Measurements from ENCODE around the gene NR3C1.
"Not testable (repeated sequence)": the region's sequence is repeated elsewhere in the genome, so short reads cannot be mapped to it uniquely, and the experiment has no call there.

NR3C1 gene

DNA sequence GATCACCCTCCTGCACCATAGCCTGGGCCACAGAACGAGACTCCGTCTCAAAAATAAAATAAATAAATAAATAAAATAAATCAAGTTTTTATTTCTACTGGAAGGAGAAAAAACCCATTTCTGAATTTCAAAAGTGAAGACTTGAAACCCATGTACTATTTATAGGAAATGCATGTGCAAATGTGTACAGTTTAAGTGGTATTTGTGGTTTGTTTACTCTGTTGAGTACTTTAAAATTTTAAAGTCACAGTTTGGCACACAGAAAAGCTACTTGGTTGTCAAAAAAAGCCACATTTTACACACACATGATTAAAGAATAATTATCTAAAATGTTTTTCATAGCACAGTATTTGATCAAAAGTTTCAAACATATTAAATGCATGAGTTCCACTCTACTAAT, 43.6 kb downstream of the NR3C1 start:
- no peak for DNase-seq

DNA sequence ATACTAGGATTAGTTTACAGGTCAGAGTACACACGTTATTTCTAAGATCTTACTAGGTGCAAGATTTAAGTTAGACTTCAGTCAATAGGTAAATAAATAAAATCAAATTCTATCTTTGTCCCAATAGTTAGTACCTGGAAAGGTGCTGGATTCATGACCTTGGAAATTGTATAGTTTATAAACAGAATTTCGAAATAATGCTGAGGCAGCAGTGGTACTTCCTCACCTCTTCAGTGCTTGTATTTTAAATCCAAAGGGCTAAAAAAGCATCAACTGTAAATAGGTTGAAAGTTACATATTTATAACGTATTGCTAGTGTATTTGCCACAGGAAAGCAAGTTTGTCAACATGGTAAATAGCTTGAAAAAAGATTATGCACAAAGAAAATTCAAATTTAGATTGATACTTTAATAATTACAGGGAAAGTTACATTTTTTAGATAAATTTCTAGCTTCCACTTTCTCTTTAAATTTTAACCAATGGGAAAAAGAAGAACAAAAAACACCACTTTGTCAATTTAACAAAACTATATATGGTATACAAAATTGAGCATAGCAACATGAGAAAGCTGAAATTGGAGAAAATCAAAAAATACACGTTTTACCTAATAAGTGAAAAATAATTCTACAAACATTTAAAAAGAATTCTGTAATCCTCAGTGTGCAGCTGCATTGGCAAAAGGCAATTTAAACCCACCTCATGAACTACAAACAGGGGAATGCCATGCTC, 46.5 kb downstream of the NR3C1 start:
- no peak for DNase-seq

DNA sequence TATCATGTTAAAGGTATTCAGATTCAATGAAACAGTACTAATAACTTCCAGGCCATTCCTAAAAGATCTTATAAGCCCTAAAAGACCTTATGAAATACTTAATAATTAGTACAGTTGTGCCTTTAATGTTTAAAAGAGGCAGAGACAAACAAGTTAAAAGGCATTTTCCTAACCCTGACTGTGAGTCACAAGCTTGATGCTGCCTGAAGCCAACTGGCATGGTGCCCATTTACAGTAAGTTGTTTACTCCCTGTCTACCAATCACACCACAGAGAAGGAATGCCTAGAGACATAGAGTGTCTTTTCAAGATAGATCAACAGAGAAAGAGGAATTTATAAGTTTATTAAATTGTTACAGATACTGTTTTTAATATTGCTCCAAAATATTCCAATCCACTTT, 47.8 kb downstream of the NR3C1 start:
- peak; percentile 17 for DNase-seq

DNA sequence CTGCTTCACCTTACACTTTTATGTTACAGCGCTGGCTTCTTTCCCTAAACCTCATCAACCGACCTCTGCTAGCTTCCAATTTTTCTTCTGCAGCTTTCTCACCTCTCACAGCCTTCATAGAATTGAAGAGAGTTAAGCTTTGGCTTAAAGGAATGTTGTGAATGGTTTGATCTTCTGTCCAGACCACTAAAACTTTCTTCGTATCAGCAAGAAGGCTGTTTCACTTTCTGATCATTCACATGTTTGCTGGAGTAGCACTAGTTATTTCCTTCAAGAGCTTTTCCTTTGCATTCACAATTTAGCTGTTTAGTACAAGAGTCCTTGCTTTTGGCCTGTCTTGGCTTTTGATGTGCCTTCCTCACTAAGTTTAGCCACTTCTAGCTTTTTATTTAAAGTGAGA, 49.5 kb downstream of the NR3C1 start:
- DNase-seq = no peak

DNA sequence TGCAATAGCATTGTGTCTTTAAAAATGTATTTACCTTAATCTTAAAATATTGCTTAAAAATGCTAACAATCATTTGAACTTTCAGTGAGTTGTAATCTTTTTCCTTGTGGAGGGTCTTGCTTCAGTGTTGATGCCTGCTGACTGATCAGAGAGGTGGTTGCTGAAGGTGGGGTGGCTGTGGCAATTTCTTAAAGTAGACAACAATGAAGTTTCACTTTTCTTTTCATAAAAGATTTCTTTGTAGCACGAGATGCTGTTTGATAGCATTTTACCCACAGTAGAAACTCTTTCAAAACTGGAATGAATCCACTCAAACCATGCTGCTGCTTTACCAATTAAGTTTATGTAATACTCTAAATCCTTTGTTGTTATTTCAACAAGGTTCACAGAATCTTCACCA, 50.8 kb downstream of the NR3C1 start:
- no peak for DNase-seq

DNA sequence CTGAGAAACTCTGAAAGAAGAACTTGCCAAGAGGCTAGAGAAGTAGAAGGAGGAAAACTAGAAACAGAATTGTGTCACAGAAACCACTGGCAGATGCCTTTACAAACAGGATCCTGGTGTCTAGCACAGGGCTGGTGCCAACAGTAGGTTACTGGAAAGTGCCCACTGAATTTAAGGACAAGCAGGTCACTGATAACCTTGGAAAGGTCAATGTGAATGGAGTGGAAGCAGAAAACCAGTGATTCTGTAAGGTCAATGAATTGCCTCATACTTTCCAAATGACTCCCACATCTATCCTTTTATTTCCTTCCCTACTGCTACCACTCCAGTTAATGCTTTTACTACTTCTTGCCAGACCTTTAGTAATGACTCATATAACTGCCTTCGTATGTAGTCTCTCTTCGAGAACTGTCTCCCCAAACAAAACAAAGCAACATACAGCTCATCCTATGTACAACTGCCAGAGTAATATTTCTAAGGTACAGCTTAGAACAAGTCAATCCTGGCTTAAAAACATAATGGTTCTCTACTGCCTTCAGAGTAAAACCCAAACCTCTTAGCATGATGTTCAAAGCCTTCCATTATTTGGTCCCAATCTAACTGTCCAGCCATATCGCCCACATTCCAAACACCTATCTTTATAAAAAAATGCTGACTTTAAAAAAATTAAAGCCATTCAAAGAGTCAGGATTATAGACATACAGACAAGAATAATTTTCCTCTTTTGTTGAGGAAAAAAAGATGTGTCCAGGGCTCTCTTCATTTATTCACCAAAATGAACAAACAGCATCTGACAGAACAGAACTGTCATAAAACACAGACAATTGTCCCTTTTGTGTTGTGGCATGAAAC, 52.5 kb downstream of the NR3C1 start:
- DNase-seq = no peak

DNA sequence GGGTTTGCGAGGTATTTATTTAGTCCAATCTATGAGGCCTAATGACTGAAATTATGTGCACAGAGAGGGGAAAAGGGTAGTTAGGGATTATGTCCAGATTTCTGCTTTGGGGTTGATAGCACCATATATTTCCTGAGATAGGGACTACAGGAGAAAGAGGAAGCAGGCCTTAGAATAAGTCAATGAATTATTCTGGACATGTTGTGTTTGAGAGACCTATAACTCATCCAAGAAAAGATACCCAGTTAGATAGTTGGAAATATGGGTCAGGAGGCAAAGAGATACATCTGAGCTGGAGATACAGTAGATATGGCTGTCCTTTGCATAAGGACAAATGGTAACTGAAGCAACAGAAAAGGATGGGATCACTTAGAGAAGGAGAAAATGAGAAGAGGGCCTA, 53.1 kb downstream of the NR3C1 start:
- DNase-seq = no peak

DNA sequence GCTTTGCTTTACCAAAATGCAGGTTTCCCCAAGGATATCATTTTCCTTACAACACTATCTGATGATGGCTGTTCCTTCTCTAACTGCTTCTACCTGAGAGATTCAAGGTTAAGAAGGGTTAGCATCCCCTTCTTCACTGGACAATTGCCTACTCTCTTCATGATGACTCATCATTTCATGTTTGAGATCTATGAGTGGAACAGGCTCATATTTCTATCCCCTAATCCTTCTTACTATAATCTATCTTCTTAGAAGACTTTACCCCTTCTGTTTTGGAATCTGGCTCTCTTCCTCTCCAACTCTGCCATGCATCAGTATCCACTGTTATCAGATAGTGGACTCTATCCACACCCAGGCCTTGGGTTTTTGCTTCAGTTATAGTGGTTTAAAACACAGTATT, 54.3 kb downstream of the NR3C1 start:
- DNase-seq = no peak

DNA sequence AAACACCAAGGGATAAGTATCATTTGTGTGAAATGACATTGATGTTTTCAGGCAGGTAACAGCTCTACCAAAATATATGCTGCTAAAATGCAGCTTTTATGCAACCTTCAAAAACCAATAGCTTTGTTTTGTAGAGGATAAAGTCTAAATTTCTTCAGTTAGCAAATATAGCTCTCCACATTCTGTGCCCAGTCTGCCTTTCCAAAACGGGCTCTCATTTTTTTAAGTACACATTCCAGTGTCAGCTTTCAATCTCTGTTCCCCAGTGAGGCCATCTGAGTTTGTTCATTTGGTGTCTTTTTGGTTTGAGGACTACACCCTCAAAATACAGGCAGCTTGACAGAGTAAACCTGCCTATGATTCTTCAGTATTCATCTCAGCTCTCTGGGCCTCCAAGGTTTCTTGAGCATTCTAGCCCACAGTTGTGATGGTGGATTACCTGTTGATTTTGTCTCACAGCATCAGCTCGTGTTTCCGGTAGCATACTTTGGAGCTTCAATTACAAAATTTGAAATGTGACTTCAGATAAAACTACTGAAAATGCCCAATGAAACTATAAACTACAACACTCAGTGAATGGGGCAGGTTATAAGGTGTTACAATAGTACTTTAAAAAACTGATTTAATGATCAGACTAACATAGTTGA, 55.7 kb downstream of the NR3C1 start:
- no peak for DNase-seq

DNA sequence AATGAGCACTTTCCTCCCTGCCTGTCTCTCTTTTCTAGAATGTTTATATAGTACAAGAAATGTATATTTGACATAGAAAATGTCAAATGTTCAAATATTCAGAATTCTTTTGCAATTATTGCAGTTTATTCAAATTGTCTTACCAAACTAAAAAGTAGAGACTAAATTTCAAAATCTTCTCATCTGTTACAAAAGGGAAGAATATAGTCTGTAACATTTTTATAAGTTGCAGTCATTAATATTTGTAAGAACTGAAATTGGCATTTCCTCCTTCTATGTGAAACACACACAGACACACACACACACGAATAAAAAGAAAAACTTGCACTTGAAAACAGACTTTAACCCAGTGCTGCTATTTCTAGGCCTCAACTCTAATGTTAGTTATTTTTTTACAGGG, 56.4 kb downstream of the NR3C1 start:
- DNase-seq = no peak

DNA sequence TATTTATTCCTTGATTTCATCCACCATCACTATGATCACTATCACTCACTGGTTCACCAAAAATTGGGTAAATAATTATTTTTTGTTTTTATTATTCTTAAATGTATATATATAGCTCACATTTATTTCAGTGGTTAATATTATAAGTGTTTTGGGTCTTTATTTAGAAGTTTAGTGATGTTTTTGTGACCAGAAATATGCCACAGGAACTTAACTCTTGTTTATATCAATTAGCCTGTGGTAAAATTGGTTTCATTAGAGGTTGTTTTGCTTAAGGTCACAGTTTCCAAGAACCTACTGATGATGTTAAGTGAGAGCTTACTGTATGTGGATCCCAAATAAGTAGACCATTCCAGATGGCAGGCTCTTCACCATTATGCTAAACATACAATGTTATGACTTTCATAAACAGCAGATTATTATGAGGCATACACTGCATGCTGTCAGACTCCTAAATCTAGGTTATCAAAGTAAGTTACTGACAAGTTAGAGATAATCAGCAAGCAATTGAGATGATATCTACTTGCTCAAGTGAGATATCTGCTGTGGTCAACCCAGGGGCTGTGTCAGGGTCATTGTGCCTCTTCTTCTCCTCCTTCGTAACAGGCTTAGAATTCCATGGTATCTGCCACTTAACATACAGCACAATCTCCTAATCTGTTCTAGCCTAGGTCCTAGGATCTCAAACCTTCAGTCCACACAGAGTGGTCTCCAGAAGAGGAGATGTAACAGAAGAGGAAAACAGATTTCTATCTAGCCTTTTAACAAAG, 57.6 kb downstream of the NR3C1 start:
- no peak for DNase-seq

DNA sequence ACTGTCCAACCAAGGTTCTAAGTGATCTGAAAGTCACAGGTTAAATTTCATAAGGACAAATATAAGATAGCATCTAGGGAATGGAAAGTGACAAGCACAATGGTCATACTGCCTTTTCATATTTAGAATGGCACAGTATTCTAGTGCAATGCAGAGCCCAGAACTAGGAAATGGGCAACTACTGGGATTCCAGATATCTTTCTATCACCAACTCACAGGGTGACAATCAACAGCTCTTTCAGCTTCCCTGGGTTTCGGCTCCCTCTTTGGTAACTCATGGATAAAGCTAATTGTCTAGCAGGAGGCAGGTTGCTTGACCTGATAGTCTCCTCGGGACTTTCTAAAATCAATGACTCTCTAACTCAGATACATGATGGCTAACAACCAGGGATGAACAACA, 60.4 kb downstream of the NR3C1 start:
- no peak for DNase-seq

DNA sequence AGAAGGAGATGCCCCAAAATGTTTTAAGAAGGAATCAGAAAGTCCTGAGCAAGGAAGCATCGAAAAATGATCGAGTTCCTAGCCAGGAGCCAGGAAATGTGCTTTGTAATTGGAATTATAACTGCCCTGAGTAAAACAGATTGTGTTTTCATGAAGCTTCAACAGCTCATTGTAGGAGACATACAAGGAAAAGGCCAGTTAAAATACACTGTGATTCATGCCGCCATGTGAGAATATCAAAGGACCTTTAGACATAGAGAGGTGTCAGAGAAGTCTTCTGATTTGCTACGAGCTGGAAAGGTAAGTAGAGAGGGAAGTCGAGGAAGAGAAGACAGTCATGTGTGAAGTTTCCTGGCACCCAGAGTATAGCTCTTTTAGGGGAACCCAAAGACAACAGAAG, 60.9 kb downstream of the NR3C1 start:
- no peak for DNase-seq

DNA sequence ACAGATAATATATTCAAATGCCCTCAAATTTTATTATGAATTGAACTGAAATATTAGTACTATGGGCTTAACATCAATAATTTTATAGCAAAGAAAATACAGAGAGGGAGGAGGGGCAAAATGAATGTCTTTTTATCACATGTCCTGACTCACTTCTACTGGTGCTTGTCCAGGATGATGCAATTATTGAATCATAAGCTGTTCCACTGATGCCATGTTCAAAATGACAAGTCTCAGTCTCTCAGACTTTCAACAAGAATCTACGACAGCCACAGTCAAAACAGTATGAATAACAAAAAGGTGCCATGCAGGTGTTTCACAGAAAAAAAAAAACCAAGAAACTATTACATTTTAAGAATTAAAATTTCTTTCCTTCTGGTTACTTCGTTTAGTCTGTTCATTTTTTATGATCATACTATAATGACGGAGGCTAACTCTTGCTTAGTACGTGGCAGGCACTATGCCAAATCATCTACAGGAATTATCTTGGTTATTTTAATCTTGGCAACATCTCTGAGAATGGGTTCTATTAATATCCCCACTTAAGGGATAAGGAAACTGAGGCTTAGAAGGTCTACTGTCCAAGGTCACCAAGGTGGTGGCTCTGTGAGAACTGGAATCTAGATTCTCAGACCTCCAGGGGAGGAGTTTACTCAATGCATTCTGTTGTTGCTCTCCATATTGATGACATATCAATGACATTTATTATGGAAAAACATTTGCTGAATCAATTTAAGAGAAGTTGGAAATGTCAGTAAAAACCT, 61.5 kb downstream of the NR3C1 start:
- no peak for DNase-seq

DNA sequence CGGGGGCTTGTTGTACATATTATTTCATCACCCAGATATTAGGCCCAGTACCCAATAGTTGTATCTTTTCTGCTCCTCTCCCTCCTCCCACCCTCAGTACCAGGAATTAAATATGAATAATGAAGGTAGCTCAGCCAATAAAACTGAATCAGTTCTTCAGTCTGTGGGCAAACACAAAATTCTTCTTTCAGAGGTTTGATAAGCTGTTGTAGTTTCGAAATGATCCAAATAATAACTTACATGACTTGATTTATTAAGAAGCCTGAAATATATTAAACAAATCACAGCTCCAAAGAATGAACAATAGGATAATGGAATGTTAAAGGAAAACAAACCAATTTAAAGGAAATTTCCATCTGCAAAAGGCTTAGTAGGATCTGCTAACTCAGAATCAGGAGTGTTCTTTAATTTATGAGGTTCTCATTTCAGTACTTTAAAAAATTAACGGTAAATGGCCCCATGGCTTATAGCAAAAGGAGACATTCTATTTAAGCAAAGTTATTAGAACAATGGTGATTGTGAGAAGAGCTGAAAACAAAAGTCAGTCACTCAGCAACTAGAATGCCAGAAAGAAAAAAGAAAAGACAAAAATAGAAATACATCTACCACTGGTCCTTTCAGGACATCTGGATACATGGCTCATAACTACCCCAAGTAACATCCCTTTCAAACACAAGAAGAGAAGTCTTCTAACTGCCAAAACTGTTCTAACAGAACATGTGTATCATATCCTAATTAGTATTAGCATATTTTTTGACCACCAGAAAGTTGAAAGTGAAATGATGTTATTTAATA, 62.4 kb downstream of the NR3C1 start:
- no peak for DNase-seq

DNA sequence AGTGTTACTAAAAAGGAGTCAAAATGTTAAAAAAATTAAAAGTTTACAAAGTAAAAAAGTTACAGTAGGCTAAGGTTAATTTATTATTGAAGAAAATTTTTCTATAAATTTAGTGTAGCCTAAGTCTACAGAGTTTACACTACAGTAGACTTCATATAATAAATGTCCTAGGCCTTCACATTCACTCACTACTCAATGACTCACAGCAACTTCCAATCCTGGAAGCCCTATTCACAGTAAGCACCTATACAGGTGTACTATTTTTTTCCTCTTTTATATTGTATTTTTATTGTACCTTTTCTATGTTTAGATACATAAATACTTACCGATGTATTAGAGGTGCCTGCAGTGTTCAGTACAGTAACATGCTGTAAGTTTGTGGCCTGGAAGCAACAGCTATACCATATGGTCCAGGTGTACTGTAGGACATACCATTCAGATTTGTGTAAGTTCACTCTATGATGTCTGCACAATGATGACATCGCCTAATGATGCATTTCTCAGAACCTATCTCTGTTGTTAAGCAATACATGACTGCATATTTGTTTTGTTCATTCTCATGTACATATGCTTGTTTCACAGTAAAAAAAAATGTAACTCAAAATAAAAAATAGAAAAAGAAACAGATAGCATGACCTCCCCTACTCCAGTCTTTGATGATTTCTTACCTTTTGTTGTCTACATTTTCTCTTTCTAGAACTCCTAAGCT, 64.7 kb downstream of the NR3C1 start:
- no peak for DNase-seq

DNA sequence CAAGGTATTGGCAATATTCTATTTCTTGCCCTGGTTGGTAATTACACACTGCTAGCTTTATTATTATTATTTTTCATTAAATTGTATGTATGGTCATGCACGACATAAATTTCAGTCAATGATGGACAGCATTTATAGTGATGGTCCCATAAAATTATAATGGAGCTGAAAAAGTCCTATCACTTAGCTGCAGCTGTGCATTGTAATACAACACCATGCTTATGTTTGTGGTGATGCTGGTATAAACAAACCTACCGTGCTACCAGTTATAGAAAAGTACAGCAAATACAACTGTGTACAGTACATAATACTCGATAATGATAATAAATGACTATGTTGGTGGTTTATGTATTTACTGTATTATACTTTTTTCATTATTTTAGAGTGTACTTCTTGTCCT, 65.5 kb downstream of the NR3C1 start:
- no peak for DNase-seq

DNA sequence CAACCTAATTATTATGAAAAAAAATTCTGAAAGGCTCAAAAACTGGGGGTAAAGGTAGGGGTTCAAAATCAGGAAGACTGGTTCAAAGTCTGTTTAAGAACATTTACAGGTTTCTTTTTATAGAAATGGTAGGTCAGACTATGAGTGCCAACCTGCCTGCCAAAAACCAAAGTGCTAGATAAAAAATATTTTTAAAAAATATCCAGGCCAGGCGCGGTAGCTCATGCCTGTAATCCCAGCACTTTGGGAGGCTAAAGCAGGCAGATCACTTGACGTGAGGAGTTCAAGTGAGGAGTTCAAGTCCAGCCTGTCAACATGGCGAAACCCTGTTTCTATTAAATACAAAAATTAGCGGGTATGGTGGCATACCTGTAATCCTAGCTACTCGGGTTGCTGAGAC, 67.0 kb downstream of the NR3C1 start:
- no peak for DNase-seq

DNA sequence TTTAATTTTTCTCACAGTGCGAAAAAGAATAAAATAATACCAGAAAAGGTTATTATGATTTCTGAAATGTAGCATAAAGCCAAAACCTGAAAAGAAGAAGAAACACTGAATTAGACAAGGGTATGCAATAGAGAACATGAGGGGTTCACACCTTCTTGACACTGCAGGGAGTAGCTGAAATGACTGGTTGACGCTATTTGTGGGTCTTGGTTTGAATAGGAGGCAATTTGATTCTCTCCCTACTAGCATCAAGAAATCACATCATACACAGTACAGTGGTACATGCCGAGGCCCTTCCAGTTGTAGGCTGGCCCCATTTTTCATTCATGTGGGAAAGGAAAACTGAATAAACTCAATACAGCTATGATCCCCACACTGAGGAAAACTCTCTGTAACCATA, 68.6 kb downstream of the NR3C1 start:
- DNase-seq = no peak

DNA sequence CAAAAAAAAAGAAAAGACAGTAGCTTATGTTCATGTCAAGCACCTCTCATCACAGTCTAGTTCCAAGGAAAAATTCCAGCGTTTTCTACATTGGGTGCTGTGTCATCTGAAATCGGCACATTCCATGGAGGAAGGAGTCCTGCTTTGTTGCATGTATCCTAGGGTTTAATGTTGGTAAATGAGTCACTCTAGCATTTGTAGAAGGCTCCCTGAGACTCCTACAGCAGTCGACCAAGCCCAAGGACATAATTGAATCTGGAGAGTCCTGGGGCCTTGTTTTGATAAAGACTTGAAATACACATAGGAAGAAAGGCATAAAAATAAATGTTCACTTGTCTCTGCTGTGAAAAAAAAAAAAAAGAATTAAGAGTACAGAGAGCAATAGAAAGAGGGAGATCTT, 69.1 kb downstream of the NR3C1 start:
- DNase-seq = not testable (repeated sequence)

DNA sequence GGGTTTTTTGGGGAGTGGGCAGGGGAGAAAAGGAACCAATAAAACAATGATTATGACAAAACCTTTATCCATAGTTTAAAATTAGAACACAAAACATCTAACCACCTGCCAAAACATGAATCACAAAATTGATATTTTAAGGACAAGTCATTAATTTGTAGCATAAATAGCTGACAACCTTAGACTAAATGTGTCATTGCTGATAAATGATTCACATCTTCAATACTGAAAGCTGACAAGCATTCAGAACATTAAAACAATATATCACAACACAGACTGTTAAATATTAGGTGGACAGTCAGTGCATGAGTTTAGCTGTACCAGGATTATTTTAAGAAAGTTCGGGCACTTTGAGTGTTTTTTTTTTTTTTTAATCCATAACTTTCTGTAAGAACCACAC, 71.5 kb downstream of the NR3C1 start:
- no peak for DNase-seq
